GM23338 (cell line): ENCODE results near the gene MAST3. TPM values are rescaled to one million over a fixed set of nuclear protein-coding genes. Genes with fewer than 3 reads are reported as not detected.

Experiments used
- ATAC-seq: fragments of 200-7000 bp; cut with Tn5 transposase; 3 replicates; pipeline ENCODE4 v1.9.1; 2020
- DNase-seq: peaks from one replicate; pipeline ENCODE4 v3.0.0-alpha.2; 2015; ENCODE audit warnings: low spot score
- H2AFZ ChIP-seq: fragments of 200-600 bp; sonication (generic); 2 replicates; pipeline ENCODE4 v1.8.0; 2016; ENCODE audit warnings: antibody characterized with exemption, mild to moderate bottlenecking, moderate library complexity
- H3F3A ChIP-seq: fragments of 200-600 bp; sonication (generic); replicated peaks from 2 replicates; pipeline ENCODE4 v1.8.0; 2017; ENCODE audit warnings: antibody characterized with exemption, mixed run types, low read depth
- H3K27ac ChIP-seq: fragments of 200-600 bp; sonication (generic); 2 replicates; pipeline ENCODE4 v1.6.1; 2016; ENCODE audit warnings: low read depth
- H3K27me3 ChIP-seq: fragments of 200-600 bp; sonication (generic); 2 replicates; pipeline ENCODE4 v1.8.0; 2016; ENCODE audit warnings: mild to moderate bottlenecking, mixed run types, moderate library complexity; ENCODE audit not compliant: insufficient read depth
- H3K36me3 ChIP-seq: fragments of 200-600 bp; sonication (generic); 2 replicates; pipeline ENCODE4 v1.8.0; 2016; ENCODE audit warnings: mild to moderate bottlenecking; ENCODE audit not compliant: insufficient read depth
- H3K4me1 ChIP-seq: fragments of 200-600 bp; sonication (generic); 2 replicates; pipeline ENCODE4 v1.8.0; 2016; ENCODE audit warnings: mild to moderate bottlenecking, moderate library complexity; ENCODE audit not compliant: insufficient read depth
- H3K4me2 ChIP-seq: fragments of 200-600 bp; sonication (generic); 2 replicates; pipeline ENCODE4 v1.7.1; 2017; ENCODE audit warnings: mixed run types
- H3K4me3 ChIP-seq: fragments of 200-600 bp; sonication (generic); 2 replicates; pipeline ENCODE4 v1.6.1; 2016; ENCODE audit warnings: mixed run types
- H3K79me2 ChIP-seq: fragments of 200-600 bp; sonication (generic); replicated peaks from 2 replicates; pipeline ENCODE4 v1.8.0; 2017; ENCODE audit warnings: mild to moderate bottlenecking; ENCODE audit not compliant: insufficient read depth
- H3K9me2 ChIP-seq: fragments of 200-600 bp; sonication (generic); 2 replicates; pipeline ENCODE4 v1.8.0; 2017; ENCODE audit not compliant: insufficient read depth
- H4K20me1 ChIP-seq: fragments of 200-600 bp; sonication (generic); replicated peaks from 2 replicates; pipeline ENCODE4 v1.8.0; 2017; ENCODE audit warnings: mild to moderate bottlenecking; ENCODE audit not compliant: insufficient read depth
- H3K27ac Mint-ChIP-seq: 2 replicates; pipeline ENCODE4 v1.8.0; 2020; ENCODE audit warnings: inconsistent platforms, mild to moderate bottlenecking, moderate library complexity, mixed read lengths
- H3K27me3 Mint-ChIP-seq: 3 replicates; pipeline ENCODE4 v1.8.0; 2022; ENCODE audit warnings: low read depth, mild to moderate bottlenecking, moderate library complexity, mixed read lengths, inconsistent platforms; ENCODE audit not compliant: insufficient read depth, poor library complexity
- H3K36me3 Mint-ChIP-seq: 3 replicates; pipeline ENCODE4 v1.8.0; 2021; ENCODE audit warnings: low read depth, mild to moderate bottlenecking, inconsistent platforms, moderate library complexity, mixed read lengths
- H3K4me1 Mint-ChIP-seq: 3 replicates; pipeline ENCODE4 v1.8.0; 2020; ENCODE audit warnings: mild to moderate bottlenecking, inconsistent platforms, mixed read lengths
- H3K4me3 Mint-ChIP-seq: 3 replicates; pipeline ENCODE4 v1.8.0; 2021; ENCODE audit warnings: moderate library complexity, mild to moderate bottlenecking, inconsistent platforms, mixed read lengths
- H3K9me3 Mint-ChIP-seq: 3 replicates; pipeline ENCODE4 v1.8.0; 2020; ENCODE audit warnings: moderate library complexity, mild to moderate bottlenecking, inconsistent platforms, mixed read lengths
- CREB1 ChIP-seq: fragments of 250-450 bp; sonication (Bioruptor Pico); IDR thresholded peaks from 2 replicates; pipeline ENCODE4 v1.5.0; 2020; ENCODE audit warnings: low read depth, mild to moderate bottlenecking, moderate library complexity
- EZH2 ChIP-seq: fragments of 200-600 bp; sonication (generic); IDR thresholded peaks from one replicate; pipeline ENCODE4 v1.8.0; 2017; ENCODE audit warnings: antibody characterized with exemption, mild to moderate bottlenecking, low read depth; ENCODE audit not compliant: unreplicated experiment
- JUNB ChIP-seq: IDR thresholded peaks from one replicate; pipeline ENCODE4 v1.6.1; 2016; ENCODE audit warnings: antibody characterized with exemption; ENCODE audit not compliant: unreplicated experiment
- ZNF114 ChIP-seq: fragments of 250-450 bp; sonication (Bioruptor Pico); IDR thresholded peaks from 2 replicates; pipeline ENCODE4 v1.5.0; 2020; ENCODE audit warnings: mild to moderate bottlenecking, moderate library complexity
- ZNF331 ChIP-seq: fragments of 250-450 bp; sonication (Bioruptor Pico); IDR thresholded peaks from 2 replicates; pipeline ENCODE4 v1.5.0; 2020; ENCODE audit warnings: low read depth, mild to moderate bottlenecking, moderate library complexity
- polyA plus RNA-seq: library from polyadenylated mRNA; unstranded; fragments of >200 nt; fragmentation: Nextera tagmentation; extraction: Ambion mirVana; gene quantifications from 2 replicates; pipeline ENCODE4 v1.2.1, GENCODE V29; 2016
- total RNA-seq: library from RNA; depleted of rRNA; stranded (reverse); fragments of >200 nt; shearing (Covaris generic); gene quantifications from 2 replicates; pipeline ENCODE4 v1.2.3, GENCODE V29; 2014
- TF ChIP-seq, protein P1 (sequence below), 2 experiments: fragments of 200-600 bp in 1 of 2; sonication (generic) in 1 of 2; conservative IDR thresholded peaks; 2 replicates each; pipeline versions ENCODE4 v1.5.1 to v1.6.1; 2016 to 2017; ENCODE audit warnings: antibody characterized with exemption in 2 of 2, low read depth in 2 of 2, mild to moderate bottlenecking in 2 of 2, moderate library complexity in 1 of 2

MAST3 gene
- total and polyA plus RNA-seq, 2 experiments from 2014 or later: 5.6 to 8.8 TPM

DNA sequence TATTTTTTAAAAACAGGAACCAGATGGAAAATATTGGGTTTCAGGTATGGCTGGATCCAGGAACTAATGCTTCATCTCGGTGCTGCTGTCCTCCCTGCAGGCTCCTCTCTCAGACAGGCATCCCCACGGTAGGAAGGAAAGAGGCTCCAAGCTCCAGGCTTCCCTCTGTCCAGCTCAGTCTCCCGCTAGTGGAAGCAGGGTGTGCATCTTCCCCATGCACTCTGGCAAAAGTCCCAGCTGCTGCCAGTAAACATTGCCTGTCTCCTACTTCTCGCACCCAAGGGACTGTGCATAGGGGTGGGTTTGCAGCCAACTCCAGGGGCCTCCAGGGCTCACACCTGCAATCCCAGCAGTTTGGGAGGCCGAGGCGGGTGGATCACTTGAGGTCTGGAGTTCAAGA, 40.0 kb upstream of the MAST3 start:
- H3K27me3 ChIP-seq: no peaks in the 10 kb centered on the region
- 0 out of 3 replicates have a peak, but pooled peaks cover 2% of the 10 kb centered on the region for H3K4me1 Mint-ChIP-seq
- no peaks in the 10 kb centered on the region for H3K4me1 ChIP-seq
- ATAC-seq (no peak), DNase-seq (no peak)
- H3K36me3 ChIP-seq: no peaks in the 10 kb centered on the region
- H3K36me3 Mint-ChIP-seq: no peaks in the 10 kb centered on the region
- H3K27ac ChIP-seq: peak overlapping the region; percentile 0; the same call in 1 of the 2 replicates
- H3K9me2 ChIP-seq: no peaks in the 10 kb centered on the region
- H3F3A ChIP-seq: 0 out of 2 replicates have a peak, but pooled peaks cover 5% of the 10 kb centered on the region
- no peaks in the 10 kb centered on the region for H3K79me2 ChIP-seq
- H3K27ac Mint-ChIP-seq: no peak overlapping the region; the same call in 1 of the 2 replicates
- no peaks in the 10 kb centered on the region for H3K9me3 Mint-ChIP-seq
- 0 out of 2 replicates have a peak overlapping the region, but pooled peaks have one; percentile 47 for H3K4me3 ChIP-seq
- peaks cover 19% of the 10 kb centered on the region for H3K27me3 Mint-ChIP-seq
- no peak overlapping the region for H3K4me3 Mint-ChIP-seq
- H4K20me1 ChIP-seq: no peaks in the 10 kb centered on the region
- H3K4me2 ChIP-seq: peak overlapping the region; percentile 82; the same call in 1 of the 2 replicates
- TF ChIP-seq ZNF331 (CRISPR knock-in tag) (no peak), ZNF114 (no peak), JUNB (no peak)
- peak overlapping the region; percentile 90 for H2AFZ ChIP-seq

DNA sequence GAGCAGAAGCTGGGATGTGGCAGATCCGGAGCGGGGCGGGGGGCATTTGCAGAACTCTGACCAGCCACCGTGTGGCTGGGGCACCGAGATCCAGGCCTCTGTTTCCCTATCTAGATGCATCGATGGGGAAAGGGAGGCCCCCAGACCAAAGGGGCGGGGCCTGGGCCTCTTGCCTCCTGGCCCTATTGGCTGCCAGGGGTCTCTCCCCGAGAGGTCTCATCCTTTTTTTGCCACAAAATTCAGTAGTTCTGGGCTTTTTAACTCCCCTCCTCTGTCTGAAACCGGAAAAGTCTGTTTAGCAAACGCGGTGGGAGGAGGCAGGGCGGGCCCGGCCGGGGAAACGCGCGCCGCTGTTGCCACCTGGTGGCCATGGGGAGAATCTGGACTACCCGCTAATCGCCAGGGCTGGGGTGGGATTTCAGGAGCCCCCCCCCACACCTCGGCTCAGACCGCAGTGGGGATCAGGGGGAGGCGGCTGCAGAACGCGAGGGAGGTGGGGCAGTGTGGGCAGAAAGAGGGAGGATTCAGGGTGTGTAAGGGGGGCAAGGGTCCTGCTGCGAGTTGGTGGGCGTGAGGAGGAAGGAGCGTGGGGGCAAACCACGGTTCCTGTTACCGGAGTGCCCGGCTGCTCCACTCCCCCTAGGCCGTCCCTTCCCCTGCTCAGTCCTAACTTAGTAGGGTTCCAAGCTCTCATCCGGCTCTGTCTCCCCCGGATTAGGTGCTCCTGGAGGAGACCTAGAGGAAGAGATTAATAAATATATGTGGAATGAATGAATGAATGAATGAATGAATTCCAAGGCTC, 39.2 kb upstream of the MAST3 start:
- 0 out of 3 replicates have a peak, but pooled peaks cover 2% of the 10 kb centered on the region for H3K4me1 Mint-ChIP-seq

DNA sequence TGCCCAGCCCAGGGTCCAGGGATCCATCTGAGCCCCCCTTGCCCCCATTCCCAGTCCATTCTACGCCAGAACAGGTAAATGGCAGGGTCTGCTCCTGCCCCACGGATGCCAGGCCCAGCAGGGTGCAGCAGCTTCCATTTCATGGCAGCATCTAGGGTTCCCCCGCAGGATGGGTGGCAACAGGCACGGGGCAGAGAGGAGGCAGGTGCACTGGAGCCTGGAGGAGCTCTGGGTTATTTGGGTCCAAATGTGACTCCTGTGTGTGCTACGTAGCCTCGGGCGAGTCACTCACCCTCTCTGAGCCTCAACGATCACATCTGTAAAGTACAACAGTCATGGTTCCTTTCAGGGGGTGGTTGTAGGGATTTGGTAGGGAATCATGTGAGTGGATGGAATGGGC, 38.3 kb upstream of the MAST3 start:
- Mint-ChIP-seq H3K4me1 (0 out of 3 replicates have a peak, but pooled peaks cover 2% of the 10 kb centered on the region), H3K27ac (no peak overlapping the region), H3K9me3 (no peaks in the 10 kb centered on the region), H3K36me3 (no peaks in the 10 kb centered on the region), H3K27me3 (peaks cover 15% of the 10 kb centered on the region), H3K4me3 (no peak overlapping the region)
- Histone ChIP-seq H3K79me2 (no peaks in the 10 kb centered on the region), H3F3A (0 out of 2 replicates have a peak, but pooled peaks cover 5% of the 10 kb centered on the region), H3K4me2 (no peak overlapping the region), H3K4me3 (no peak overlapping the region), H3K36me3 (no peaks in the 10 kb centered on the region), H3K9me2 (no peaks in the 10 kb centered on the region), H3K4me1 (no peaks in the 10 kb centered on the region), H4K20me1 (no peaks in the 10 kb centered on the region), H3K27me3 (no peaks in the 10 kb centered on the region), H2AFZ (no peak overlapping the region), H3K27ac (no peak overlapping the region)
- DNase-seq (no peak), ATAC-seq (no peak)
- TF ChIP-seq CREB1: no peak
- TF ChIP-seq, protein P1, sequence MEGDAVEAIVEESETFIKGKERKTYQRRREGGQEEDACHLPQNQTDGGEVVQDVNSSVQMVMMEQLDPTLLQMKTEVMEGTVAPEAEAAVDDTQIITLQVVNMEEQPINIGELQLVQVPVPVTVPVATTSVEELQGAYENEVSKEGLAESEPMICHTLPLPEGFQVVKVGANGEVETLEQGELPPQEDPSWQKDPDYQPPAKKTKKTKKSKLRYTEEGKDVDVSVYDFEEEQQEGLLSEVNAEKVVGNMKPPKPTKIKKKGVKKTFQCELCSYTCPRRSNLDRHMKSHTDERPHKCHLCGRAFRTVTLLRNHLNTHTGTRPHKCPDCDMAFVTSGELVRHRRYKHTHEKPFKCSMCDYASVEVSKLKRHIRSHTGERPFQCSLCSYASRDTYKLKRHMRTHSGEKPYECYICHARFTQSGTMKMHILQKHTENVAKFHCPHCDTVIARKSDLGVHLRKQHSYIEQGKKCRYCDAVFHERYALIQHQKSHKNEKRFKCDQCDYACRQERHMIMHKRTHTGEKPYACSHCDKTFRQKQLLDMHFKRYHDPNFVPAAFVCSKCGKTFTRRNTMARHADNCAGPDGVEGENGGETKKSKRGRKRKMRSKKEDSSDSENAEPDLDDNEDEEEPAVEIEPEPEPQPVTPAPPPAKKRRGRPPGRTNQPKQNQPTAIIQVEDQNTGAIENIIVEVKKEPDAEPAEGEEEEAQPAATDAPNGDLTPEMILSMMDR (conservative IDR thresholded peaks at IDR 0.05; ENCODE audit: low read depth in 2 of 2): no peak

More for the DNA sequence above, 39.2 kb upstream of the MAST3 start:
- Histone ChIP-seq H3K4me2 (peak overlapping the region; percentile 82), H3K9me2 (no peaks in the 10 kb centered on the region), H3K4me1 (no peaks in the 10 kb centered on the region), H3K4me3 (peak overlapping the region; percentile 47), H3K79me2 (no peaks in the 10 kb centered on the region), H2AFZ (peak overlapping the region; percentile 90), H4K20me1 (no peaks in the 10 kb centered on the region), H3F3A (0 out of 2 replicates have a peak, but pooled peaks cover 5% of the 10 kb centered on the region), H3K27me3 (no peaks in the 10 kb centered on the region), H3K36me3 (no peaks in the 10 kb centered on the region), H3K27ac (peak overlapping the region; percentile 0; the same call in 1 of the 2 replicates)
- TF ChIP-seq EZH2: no peak
- TF ChIP-seq, protein P1 (conservative IDR thresholded peaks at IDR 0.05; ENCODE audit: low read depth in 2 of 2): peak; percentile 89 to 95
- Mint-ChIP-seq H3K27me3 (peaks cover 15% of the 10 kb centered on the region), H3K4me3 (peak overlapping the region; percentile 69), H3K27ac (peak overlapping the region; percentile 85; the same call in 1 of the 2 replicates), H3K9me3 (no peaks in the 10 kb centered on the region), H3K36me3 (no peaks in the 10 kb centered on the region)
- ATAC-seq (peak; percentile 79), DNase-seq (peak; percentile 96)
